Measurements from ENCODE around the gene PLXND1. TPM values are rescaled to one million over a fixed set of nuclear protein-coding genes. Genes with fewer than 3 reads are reported as not detected.

PLXND1 gene
- total and polyA plus RNA-seq, 2 donors (not counting 1 experiment from before 2014, with no cell fraction given): 3.3 to 74.4 TPM

DNA sequence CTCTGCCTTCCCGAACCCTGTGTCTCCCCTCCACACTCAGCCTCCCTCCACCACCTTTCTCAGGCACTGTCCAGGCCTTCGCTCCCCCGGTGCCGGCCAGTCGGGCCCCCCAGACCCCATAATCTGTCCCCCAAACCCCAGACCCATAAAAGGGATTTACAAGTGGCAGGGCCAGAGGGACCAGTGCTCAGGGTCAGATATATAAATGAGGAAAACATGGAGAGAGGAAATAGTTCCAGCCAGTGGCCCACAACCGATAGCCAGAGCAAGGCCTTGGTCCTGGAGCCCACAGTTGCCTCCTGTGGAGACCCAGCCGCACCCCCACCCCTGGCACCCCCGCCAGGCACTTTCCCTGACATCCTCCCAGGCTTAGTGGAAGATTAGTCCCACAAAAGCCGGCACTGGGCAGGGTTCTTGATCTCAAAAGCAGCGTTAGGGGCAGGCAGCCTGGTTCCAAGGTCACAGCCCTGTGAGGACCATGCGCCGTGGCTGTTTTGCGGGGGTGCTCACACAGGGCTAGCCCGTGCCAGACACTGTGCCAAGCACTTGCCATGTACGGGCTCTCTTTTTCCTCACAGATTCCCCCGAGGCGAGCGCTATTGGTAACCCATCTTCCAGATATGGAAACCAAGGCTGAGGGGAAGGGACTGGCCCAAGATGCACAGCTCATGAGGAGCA lies 1.1 kb upstream of the PLXND1 start:
- peak overlapping the region; percentile 77 for H3K4me2 ChIP-seq (replicated peaks; ENCODE audit: low read depth, low read length, poor library complexity, severe bottlenecking)
- H3K4me3 Mint-ChIP-seq: peak overlapping the region; percentile 84
- H3K4me1 Mint-ChIP-seq: peaks cover 18% of the 10 kb centered on the region
- no peak for DNase-seq
- H4K20me1 ChIP-seq (ENCODE audit: control insufficient read depth, insufficient read depth, low read length, poor library complexity, severe bottlenecking): no peaks in the 10 kb centered on the region
- no peak overlapping the region for H3K27ac ChIP-seq (ENCODE audit: low read length in 2 of 2)
- CTCF ChIA-PET: no interaction called here
- ATAC-seq (ENCODE audit: low read depth): no peak
- 74% methylated on average over 15 of the region's 18 CpGs for WGBS (ENCODE audit: insufficient coverage)
- no peaks in the 10 kb centered on the region for H3K36me3 ChIP-seq (replicated peaks in 1 of 2; ENCODE audit: control extremely low read depth in 1 of 2, control insufficient read depth in 1 of 2, extremely low read depth in 1 of 2, insufficient read depth in 2 of 2, low read length in 1 of 2)
- H3K9ac ChIP-seq (ENCODE audit: low read length): peak overlapping the region; percentile 50
- POLR2A ChIA-PET: interaction anchor here (4.1 kb wide), 1 partner anchor 31 kb away, joined by 55 read pairs; no protein-coding TSS in a partner anchor
- H3K79me2 ChIP-seq (ENCODE audit: control insufficient read depth, insufficient read depth, low read length): no peaks in the 10 kb centered on the region
- no peak for TF ChIP-seq EZH2 (IDR thresholded peaks at IDR 0.05; ENCODE audit: borderline replicate concordance, insufficient read depth, low read depth, low read length, poor library complexity, severe bottlenecking)
- TF ChIP-seq, protein P1, sequence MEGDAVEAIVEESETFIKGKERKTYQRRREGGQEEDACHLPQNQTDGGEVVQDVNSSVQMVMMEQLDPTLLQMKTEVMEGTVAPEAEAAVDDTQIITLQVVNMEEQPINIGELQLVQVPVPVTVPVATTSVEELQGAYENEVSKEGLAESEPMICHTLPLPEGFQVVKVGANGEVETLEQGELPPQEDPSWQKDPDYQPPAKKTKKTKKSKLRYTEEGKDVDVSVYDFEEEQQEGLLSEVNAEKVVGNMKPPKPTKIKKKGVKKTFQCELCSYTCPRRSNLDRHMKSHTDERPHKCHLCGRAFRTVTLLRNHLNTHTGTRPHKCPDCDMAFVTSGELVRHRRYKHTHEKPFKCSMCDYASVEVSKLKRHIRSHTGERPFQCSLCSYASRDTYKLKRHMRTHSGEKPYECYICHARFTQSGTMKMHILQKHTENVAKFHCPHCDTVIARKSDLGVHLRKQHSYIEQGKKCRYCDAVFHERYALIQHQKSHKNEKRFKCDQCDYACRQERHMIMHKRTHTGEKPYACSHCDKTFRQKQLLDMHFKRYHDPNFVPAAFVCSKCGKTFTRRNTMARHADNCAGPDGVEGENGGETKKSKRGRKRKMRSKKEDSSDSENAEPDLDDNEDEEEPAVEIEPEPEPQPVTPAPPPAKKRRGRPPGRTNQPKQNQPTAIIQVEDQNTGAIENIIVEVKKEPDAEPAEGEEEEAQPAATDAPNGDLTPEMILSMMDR (IDR thresholded peaks at IDR 0.05): no peak
- peak overlapping the region in 4 of 5 experiments; percentile 48 to 55 (median 53) for H3K4me3 ChIP-seq (ENCODE audit: control extremely low read depth in 1 of 5, extremely low read depth in 1 of 5, insufficient read depth in 1 of 5, low read depth in 2 of 5, low read length in 4 of 5)
- H2AFZ ChIP-seq (ENCODE audit: insufficient read depth, low read depth, low read length, poor library complexity, severe bottlenecking): peak overlapping the region; percentile 83
- no peaks in the 10 kb centered on the region for H3K9me3 Mint-ChIP-seq (ENCODE audit: insufficient read depth)
- H3K9me3 ChIP-seq (ENCODE audit: control extremely low read depth in 1 of 3, control insufficient read depth in 2 of 3, insufficient read depth in 1 of 3, low read length in 2 of 3): peaks cover 0 to 6% (median 0%) of the 10 kb centered on the region in 3 donors
- intact Hi-C loops (cut with micrococcal nuclease): loop anchor here (2.0 to 5.0 kb wide), 2 partner anchors 19 to 165 kb away; partner anchors contain the start of gene IFT122
- peaks cover 0 to 40% (median 14%) of the 10 kb centered on the region in 4 experiments for H3K27me3 ChIP-seq (replicated peaks in 1 of 4; ENCODE audit: control extremely low read depth in 1 of 4, control insufficient read depth in 3 of 4, insufficient read depth in 4 of 4, low read length in 3 of 4)
- peak overlapping the region; percentile 61 for H3K27ac Mint-ChIP-seq
- H3K27me3 Mint-ChIP-seq: peaks cover 20% of the 10 kb centered on the region
- H3K4me1 ChIP-seq (ENCODE audit: control insufficient read depth in 2 of 2, insufficient read depth in 2 of 2, low read length in 2 of 2): peaks cover 16 to 19% of the 10 kb centered on the region in 2 donors
